HG03439 (cell line): ENCODE results near the gene NIBAN1.
"Not testable (repeated sequence)": the region's sequence is repeated elsewhere in the genome, so short reads cannot be mapped to it uniquely, and the experiment has no call there.

Experiments
- ATAC-seq: cut with Tn5 transposase; IDR thresholded peaks from one replicate; pipeline ENCODE4 v1.9.1; 2021; ENCODE audit warnings: mild to moderate bottlenecking, moderate library complexity; ENCODE audit not compliant: unreplicated experiment

The NIBAN1 gene

DNA sequence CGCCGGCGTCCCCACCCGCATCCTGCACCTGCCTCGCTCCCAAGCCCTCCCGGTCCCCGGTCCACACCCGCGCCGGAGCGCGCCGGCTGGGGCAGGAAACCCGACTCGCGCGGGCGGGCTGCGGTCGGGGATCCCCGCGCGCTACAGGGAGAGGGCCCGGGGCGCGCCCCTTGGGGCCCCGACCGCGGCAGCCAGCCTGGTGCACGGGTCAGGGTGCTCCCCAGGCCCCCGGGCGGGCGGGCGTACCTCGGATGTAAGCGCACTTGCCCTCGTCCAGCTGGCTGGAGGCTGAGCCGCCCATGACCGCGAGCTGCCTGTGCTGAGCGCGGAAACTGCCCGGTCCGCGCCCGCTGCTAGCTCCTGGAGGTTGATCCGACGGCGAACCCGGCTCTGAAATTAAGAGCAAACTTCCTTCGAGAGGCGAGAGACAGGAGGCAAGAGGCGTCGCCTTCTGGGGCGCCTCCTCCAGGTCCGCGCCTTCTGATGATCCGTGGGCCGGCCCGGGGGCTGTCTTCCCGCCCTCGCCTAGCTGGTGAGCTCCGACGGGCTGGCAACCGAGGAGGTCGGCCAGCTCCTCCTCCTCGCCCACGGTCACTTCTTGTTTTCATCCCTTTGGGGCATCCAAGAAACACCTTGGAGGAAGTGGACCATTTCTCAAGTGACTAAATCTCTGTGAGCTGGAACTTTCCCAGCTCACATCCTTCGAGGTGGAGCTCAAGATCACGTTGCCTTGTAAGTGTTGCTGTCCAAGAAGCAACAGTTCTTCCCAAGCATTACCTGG, at the start of gene NIBAN1:
Gene NIBAN1 (minus strand): TSS at position 453 of the 781 bp plus-strand sequence. CDS start 152 bp downstream, at position 301.
- ATAC-seq = peak; percentile 58

DNA sequence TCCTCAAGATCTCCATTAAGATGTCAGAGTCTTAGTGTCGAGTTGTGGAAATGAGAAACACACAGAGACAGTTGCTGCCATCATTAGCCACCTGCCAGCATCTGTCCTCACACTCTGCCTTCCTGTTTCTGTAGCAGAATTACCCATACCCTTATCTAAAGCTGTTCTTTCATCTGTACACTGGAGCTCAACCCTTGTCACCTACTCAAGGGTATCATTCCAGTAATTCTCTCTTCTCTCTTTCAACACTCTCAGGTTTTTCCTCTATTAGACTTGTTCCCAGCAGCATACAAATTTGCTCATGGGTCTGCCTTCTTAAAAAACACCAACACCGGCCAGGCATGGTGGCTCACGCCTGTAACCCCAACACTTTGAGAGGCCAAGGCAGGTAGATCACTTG, 43.7 kb upstream of the NIBAN1 start:
- ATAC-seq = no peak

DNA sequence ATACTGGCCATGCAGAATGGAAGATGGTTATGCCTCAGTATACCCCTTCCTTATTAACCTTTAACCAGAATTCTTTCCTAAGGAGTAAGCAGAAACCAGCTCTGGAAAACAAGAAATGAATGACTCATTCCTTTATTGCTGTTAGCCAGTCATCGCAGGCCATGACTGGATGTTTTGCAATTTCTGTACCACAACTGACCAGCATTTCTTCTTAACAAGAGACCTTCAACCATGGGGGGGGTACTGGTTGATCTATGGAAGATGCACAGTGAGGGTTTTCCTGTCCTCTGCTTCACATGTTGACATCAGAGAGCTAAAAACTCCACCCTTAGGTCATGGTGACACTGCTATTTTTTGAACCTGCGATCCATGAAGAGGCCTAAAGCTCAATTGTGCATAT, 43.0 kb upstream of the NIBAN1 start:
- no peak for ATAC-seq

DNA sequence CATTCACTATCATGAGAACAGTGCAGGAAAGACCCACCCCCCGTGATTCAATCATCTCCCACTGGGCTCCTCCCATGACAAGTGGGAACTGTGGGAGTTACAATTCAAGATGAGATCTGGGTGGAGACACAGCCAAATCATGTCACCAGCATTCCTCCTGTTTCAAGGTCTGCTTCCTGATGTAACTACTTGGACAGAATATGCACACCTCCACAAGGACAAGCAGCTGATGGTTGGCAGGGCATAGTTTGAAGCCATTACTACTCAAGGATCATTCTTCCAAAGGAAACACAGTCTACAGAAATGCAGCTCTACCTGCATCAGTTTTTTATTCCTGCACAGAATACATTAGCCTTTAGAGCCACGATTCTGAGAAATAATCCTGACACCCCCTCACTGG, 42.6 kb upstream of the NIBAN1 start:
- ATAC-seq = no peak

- ATAC-seq = no peak
These were observed 41.3 kb upstream of the NIBAN1 start for GRCh38 chr1:185015631-185016030.

GRCh38 chr1:185014941-185015340, 40.6 kb upstream of the NIBAN1 start:
- ATAC-seq = no peak

DNA sequence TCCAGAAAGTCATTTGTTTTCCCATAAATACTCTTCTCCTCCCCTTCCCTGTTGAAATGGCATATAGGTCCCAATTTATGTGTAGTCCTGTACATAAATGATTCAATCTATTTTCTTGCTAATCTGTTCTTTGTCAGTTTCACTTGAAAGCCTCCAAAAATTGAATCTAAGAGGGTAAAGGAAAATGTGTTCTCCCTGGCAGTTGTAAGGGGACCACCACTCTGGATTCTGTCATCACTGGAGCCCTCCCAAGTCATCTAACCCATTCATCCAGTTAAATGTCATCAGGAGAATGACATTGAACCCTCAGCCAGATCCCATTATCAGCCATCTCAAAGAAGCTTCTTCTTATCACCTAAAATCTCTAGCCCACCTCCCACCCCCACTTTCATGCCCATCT, 36.1 kb upstream of the NIBAN1 start:
- no peak for ATAC-seq

DNA sequence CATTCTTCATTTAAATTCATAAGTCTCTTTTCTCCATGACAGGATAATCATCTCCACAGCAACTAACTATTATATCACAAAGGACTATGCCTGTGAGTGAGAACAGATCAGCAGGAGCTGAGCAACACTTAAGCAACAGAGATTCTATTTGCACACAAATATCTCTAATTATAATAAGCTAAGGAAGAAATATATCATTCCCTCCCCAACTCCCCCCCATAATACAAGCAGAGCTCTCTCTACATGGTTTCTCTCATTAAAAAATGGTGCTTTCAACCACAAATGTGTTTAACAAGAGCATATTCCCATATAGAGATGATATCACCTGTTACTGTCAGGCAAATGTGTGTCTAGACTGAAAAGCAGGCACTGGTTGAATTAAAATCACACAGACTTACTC, 34.5 kb upstream of the NIBAN1 start:
- no peak for ATAC-seq

GRCh38 chr1:185001312-185001880, 27.1 kb upstream of the NIBAN1 start:
- ATAC-seq = not testable (repeated sequence)

DNA sequence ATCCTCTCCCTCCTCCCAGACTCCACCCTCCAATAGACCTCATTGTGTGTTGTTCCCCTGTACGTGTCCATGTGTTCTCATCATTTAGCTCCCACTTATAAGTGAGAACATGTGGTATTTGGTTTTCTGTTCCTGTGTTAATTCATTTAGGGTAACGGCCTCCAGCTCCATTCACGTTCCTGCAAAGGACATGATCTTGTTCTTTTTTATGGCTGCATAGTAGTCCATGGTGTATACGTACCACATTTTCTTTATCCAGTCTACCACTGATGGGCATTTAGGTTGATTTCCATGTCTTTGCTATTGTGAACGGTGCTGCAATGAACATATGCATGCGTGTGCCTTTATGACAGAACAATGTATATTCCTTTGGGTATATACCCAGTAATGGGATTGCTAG, 25.7 kb upstream of the NIBAN1 start:
- not testable (repeated sequence) for ATAC-seq

- no peak for ATAC-seq
These were observed 20.0 kb upstream of the NIBAN1 start for GRCh38 chr1:184994301-184994700.

GRCh38 chr1:184992271-184992670, 18.0 kb upstream of the NIBAN1 start:
- no peak for ATAC-seq

GRCh38 chr1:184990204-184990603, 15.9 kb upstream of the NIBAN1 start:
- ATAC-seq = no peak

DNA sequence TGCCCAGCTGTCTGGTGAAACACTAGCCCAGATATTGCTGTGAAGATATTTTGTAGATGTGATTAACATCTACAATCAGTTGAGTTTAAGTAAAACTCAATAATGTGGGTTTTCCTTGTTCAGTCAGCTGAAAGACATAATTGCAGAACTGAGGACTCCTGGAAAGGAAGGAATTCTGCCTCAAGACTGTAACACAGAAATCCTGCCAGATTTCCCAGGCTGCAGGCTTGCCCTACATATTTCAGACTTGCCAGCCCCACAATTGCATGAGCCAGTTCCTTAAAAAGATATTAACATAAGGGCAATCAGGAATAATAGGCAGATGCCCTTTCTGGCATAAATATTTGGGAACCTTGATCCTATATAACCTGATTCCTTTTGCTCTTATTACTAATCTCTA, 14.2 kb upstream of the NIBAN1 start:
- no peak for ATAC-seq

GRCh38 chr1:184987696-184988095, 13.4 kb upstream of the NIBAN1 start:
- ATAC-seq = no peak

- ATAC-seq = no peak
These were observed 11.9 kb upstream of the NIBAN1 start for GRCh38 chr1:184986250-184986649.

GRCh38 chr1:184982002-184982954, 8.0 kb upstream of the NIBAN1 start:
- peak; percentile 94 for ATAC-seq

- ATAC-seq = no peak
These were observed 6.4 kb upstream of the NIBAN1 start for GRCh38 chr1:184980726-184981125.

GRCh38 chr1:184975208-184975870, 1.0 kb upstream of the NIBAN1 start:
- ATAC-seq = no peak

GRCh38 chr1:184974837-184975115, 468 bp upstream of the NIBAN1 start:
- no peak for ATAC-seq
